DND-41 (cell line): ENCODE measurements around the gene C1orf56.

Source experiments
- ATAC-seq: fragments of 200-7000 bp; cut with Tn5 transposase; 3 replicates; pipeline ENCODE4 v1.9.1; 2021; ENCODE audit warnings: low read depth; ENCODE audit not compliant: insufficient read depth
- DNase-seq: peaks from one replicate; pipeline ENCODE4 v3.0.0-alpha.2; 2020
- H2AFZ ChIP-seq: 2 replicates; pipeline ENCODE4 v1.6.0; 2012; ENCODE audit warnings: low read depth, low read length
- H3K27ac ChIP-seq: 2 replicates; pipeline ENCODE4 v1.5.1; 2012; ENCODE audit warnings: low read length, inconsistent platforms
- H3K27me3 ChIP-seq: fragments of 200-600 bp; sonication (generic); 2 replicates; pipeline ENCODE4 v1.6.0; 2012; ENCODE audit warnings: low read length, mild to moderate bottlenecking, inconsistent platforms; ENCODE audit not compliant: insufficient read depth, poor library complexity
- H3K36me3 ChIP-seq: 2 replicates; pipeline ENCODE4 v1.5.1; 2012; ENCODE audit warnings: low read length, inconsistent platforms; ENCODE audit not compliant: insufficient read depth
- H3K4me1 ChIP-seq: 2 replicates; pipeline ENCODE4 v1.5.1; 2012; ENCODE audit warnings: mild to moderate bottlenecking, low read length; ENCODE audit not compliant: insufficient read depth
- H3K4me2 ChIP-seq: 2 replicates; pipeline ENCODE4 v1.6.0; 2012; ENCODE audit warnings: mild to moderate bottlenecking, moderate library complexity, low read length, inconsistent platforms; ENCODE audit not compliant: insufficient read depth
- H3K4me3 ChIP-seq, 2 experiments: fragments of 200-600 bp in 1 of 2; shearing (Covaris generic) in 1 of 2; 2 replicates each; pipeline ENCODE4 v1.5.1; 2012 to 2016; ENCODE audit warnings: inconsistent platforms in 2 of 2, low read length in 2 of 2, mild to moderate bottlenecking in 2 of 2, low read depth in 1 of 2, moderate library complexity in 1 of 2
- H3K79me2 ChIP-seq: 2 replicates; pipeline ENCODE4 v1.6.0; 2012; ENCODE audit warnings: low read length, inconsistent platforms; ENCODE audit not compliant: insufficient read depth
- H3K9ac ChIP-seq: 2 replicates; pipeline ENCODE4 v1.6.0; 2012; ENCODE audit warnings: low read depth, mild to moderate bottlenecking, inconsistent platforms, low read length, moderate library complexity
- H3K9me3 ChIP-seq: 2 replicates; pipeline ENCODE4 v1.5.1; 2012; ENCODE audit warnings: low read length, moderate library complexity, mild to moderate bottlenecking, inconsistent platforms; ENCODE audit not compliant: insufficient read depth, severe bottlenecking
- H4K20me1 ChIP-seq: 2 replicates; pipeline ENCODE4 v1.6.0; 2012; ENCODE audit warnings: low read length; ENCODE audit not compliant: insufficient read depth
- EZH2 ChIP-seq: IDR thresholded peaks from 3 replicates; pipeline ENCODE4 v1.6.1; 2012; ENCODE audit warnings: borderline replicate concordance, low read depth, mild to moderate bottlenecking, moderate library complexity, low read length, inconsistent platforms; ENCODE audit not compliant: severe bottlenecking
- TF ChIP-seq, protein P1 (sequence below): IDR thresholded peaks from 2 replicates; pipeline ENCODE4 v1.5.1; 2012; ENCODE audit warnings: borderline replicate concordance, low read length, moderate library complexity, mild to moderate bottlenecking; ENCODE audit not compliant: poor library complexity, severe bottlenecking; ENCODE audit errors: extremely low read depth

The C1orf56 gene

DNA sequence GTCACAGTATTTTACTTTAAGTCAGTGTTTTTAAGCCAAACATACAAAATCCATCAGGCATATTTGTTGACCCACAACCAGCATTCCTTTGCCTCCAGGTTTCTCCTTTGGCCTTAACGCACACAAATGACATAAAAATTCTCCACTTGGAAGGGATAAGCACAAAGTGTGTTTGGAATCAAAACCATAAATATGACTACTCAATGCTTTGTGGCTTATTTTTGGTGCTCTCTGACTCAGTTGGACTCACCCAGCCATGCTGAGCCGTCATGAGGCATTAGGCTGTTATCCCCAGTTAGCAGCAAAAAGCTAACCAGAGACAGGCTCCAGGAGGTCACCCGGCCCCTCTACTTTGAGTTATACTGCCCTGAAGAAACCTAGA lies 38.4 kb upstream of the C1orf56 start:
- peak overlapping the region; percentile 70 for H3K9ac ChIP-seq
- H4K20me1 ChIP-seq, result no peaks in the 10 kb centered on the region
- H3K36me3 ChIP-seq, result peaks cover 8% of the 10 kb centered on the region; the same call in 1 of the 2 replicates
- H3K4me3 ChIP-seq, result peak overlapping the region; percentile 40 to 73
- DNase-seq, result no peak
- no peaks in the 10 kb centered on the region for H3K27me3 ChIP-seq
- H2AFZ ChIP-seq, result peak overlapping the region; percentile 89
- peak overlapping the region; percentile 67 for H3K4me2 ChIP-seq
- peaks cover 43% of the 10 kb centered on the region for H3K79me2 ChIP-seq
- peak overlapping the region; percentile 83 for H3K27ac ChIP-seq
- TF ChIP-seq, protein P1, sequence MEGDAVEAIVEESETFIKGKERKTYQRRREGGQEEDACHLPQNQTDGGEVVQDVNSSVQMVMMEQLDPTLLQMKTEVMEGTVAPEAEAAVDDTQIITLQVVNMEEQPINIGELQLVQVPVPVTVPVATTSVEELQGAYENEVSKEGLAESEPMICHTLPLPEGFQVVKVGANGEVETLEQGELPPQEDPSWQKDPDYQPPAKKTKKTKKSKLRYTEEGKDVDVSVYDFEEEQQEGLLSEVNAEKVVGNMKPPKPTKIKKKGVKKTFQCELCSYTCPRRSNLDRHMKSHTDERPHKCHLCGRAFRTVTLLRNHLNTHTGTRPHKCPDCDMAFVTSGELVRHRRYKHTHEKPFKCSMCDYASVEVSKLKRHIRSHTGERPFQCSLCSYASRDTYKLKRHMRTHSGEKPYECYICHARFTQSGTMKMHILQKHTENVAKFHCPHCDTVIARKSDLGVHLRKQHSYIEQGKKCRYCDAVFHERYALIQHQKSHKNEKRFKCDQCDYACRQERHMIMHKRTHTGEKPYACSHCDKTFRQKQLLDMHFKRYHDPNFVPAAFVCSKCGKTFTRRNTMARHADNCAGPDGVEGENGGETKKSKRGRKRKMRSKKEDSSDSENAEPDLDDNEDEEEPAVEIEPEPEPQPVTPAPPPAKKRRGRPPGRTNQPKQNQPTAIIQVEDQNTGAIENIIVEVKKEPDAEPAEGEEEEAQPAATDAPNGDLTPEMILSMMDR, result no peak
- no peak for TF ChIP-seq EZH2
- no peaks in the 10 kb centered on the region for H3K9me3 ChIP-seq
- peaks cover 64% of the 10 kb centered on the region for H3K4me1 ChIP-seq
- no peak for ATAC-seq

DNA sequence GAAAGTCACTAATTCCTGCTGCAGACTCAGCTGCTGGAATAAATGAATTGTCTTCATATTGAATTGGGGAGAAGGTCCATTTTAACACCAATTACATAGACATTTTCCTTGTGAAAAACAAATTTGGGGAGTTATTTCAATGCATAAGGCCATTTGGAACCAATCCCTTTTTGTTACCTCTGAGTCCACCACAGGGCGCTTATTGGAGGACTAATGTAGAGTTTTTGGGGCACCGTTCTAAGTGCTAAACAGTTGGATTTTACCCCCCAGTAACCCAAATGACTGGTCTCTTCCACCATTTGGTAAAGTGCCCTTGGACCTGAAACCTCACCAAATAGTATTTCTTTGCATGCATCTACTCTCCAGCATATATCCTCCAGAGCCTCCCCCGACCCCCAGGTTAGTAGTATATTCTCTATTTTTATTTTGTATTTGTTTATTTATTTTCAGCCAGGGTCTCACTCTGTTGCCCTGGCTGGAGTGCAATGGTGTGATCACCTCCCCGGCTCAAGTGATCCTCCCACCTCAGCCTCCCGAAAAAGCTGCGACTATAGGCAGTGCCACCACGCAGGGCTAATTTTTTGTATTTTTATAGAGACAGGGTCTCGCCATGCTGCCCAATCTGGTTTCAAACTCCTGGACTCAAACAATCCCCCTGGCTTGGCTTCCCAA lies 37.7 kb upstream of the C1orf56 start:
- Histone ChIP-seq H3K4me3 (peak overlapping the region; percentile 40 to 73; a peak in 3 of 4 replicates), H2AFZ (no peak overlapping the region), H3K27me3 (no peaks in the 10 kb centered on the region), H3K36me3 (peaks cover 8% of the 10 kb centered on the region; the same call in 1 of the 2 replicates), H4K20me1 (no peaks in the 10 kb centered on the region), H3K4me2 (peak overlapping the region; percentile 67), H3K9me3 (no peaks in the 10 kb centered on the region), H3K79me2 (peaks cover 50% of the 10 kb centered on the region), H3K27ac (no peak overlapping the region; the same call in 1 of the 2 replicates), H3K4me1 (peaks cover 59% of the 10 kb centered on the region), H3K9ac (peak overlapping the region; percentile 70)
- DNase-seq, result no peak
- ATAC-seq, result no peak
- TF ChIP-seq, protein P1, result no peak
- TF ChIP-seq EZH2, result no peak

DNA sequence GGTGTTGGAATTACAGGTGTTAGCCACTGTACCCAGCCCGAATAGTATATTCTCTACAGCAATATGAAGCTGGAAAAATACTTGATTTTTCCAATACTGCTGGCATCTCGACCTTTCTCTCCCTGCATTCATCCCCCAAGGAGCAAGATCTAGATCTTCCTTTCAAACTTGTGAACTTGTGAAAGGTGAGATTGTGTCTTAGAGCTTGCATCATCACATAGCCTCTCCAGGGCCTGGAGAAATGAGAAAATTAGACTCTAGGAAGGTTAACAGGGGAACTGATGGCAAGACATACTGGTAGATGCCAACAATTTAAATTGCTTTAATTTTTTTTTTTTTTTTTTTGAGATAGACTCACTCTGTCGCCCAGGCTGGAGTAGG lies 37.2 kb upstream of the C1orf56 start:
- H2AFZ ChIP-seq, result no peak overlapping the region
- H3K79me2 ChIP-seq, result peaks cover 50% of the 10 kb centered on the region
- TF ChIP-seq, protein P1, result no peak
- no peak for TF ChIP-seq EZH2
- no peaks in the 10 kb centered on the region for H4K20me1 ChIP-seq
- peaks cover 8% of the 10 kb centered on the region; the same call in 1 of the 2 replicates for H3K36me3 ChIP-seq
- H3K4me3 ChIP-seq, result no peak overlapping the region
- peaks cover 55% of the 10 kb centered on the region for H3K4me1 ChIP-seq
- no peak overlapping the region for H3K9ac ChIP-seq
- no peaks in the 10 kb centered on the region for H3K27me3 ChIP-seq
- no peak overlapping the region for H3K27ac ChIP-seq
- no peak for DNase-seq
- ATAC-seq, result no peak
- no peaks in the 10 kb centered on the region for H3K9me3 ChIP-seq
- peak overlapping the region; percentile 67; the same call in 1 of the 2 replicates for H3K4me2 ChIP-seq
